GM12878 (cell line): ENCODE data around the gene ORAI3. TPM values are rescaled to one million over a fixed set of nuclear protein-coding genes. Genes with fewer than 3 reads are reported as not detected.

Experiments
- ATAC-seq: fragments of 200-7000 bp; cut with Tn5 transposase; 3 replicates; pipeline ENCODE4 v1.9.1; 2020; ENCODE audit warnings: mild to moderate bottlenecking, moderate library complexity
- BruUV-seq: library from RNA; stranded (reverse); fragments of 400-500 nt; replicated peaks from 2 replicates; lab custom pipeline; 2021; lab: Mats Ljungman, UMichigan
- CTCF ChIA-PET: fragments of 300-600 bp; sonication (Branson Sonifier 250); formaldehyde crosslinking; extraction: SDS; loops from one replicate; lab custom pipeline; 2021; ENCODE audit warnings: inconsistent platforms; lab: Yijun Ruan, JAX
- POLR2A ChIA-PET: fragments of 350-600 bp; formaldehyde crosslinking; extraction: SDS; loops from one replicate; lab custom pipeline; 2021; ENCODE audit warnings: inconsistent platforms; lab: Charles Lee
- RAD21 ChIA-PET: fragments of 300-600 bp; sonication (Branson Sonifier 250); formaldehyde crosslinking; loops from one replicate; lab custom pipeline; 2023; ENCODE audit warnings: antibody characterized with exemption; ENCODE audit not compliant: unreplicated experiment; lab: Charles Lee
- SMC1A ChIA-PET: fragments of 300-600 bp; sonication (Branson Sonifier 250); formaldehyde crosslinking; loops from one replicate; lab custom pipeline; 2023; ENCODE audit not compliant: unreplicated experiment, uncharacterized antibody; lab: Charles Lee
- DNase-seq: peaks from one replicate; pipeline ENCODE4 v3.0.0-alpha.2; 2011; ENCODE audit warnings: low read depth, low spot score
- FAIRE-seq: peaks from 3 replicates; lab custom pipeline; 2011; peaks lifted over from hg19 to GRCh38; lab: Jason Lieb, UNC
- H2AFZ ChIP-seq: 2 replicates; pipeline ENCODE4 v1.6.0; 2011; ENCODE audit warnings: low read depth, low read length, control low read depth; ENCODE audit not compliant: control insufficient read depth
- H3K27ac ChIP-seq: 2 replicates; pipeline ENCODE4 v1.5.1; 2011; ENCODE audit warnings: control low read depth; ENCODE audit not compliant: control insufficient read depth, insufficient read depth
- H3K27me3 ChIP-seq, 2 experiments: replicated peaks in 1 of 2; 2 replicates each; pipeline versions ENCODE4 v1.6.0 to v1.6.1; 2011; ENCODE audit warnings: low read length in 1 of 2; ENCODE audit not compliant: control insufficient read depth in 2 of 2, insufficient read depth in 2 of 2
- H3K36me3 ChIP-seq, 2 experiments: 2 replicates each; pipeline ENCODE4 v1.5.1; 2011; ENCODE audit warnings: low read length in 1 of 2; ENCODE audit not compliant: control insufficient read depth in 2 of 2, insufficient read depth in 2 of 2
- H3K4me1 ChIP-seq: 2 replicates; pipeline ENCODE4 v1.6.1; 2011; ENCODE audit warnings: mild to moderate bottlenecking, low read length, moderate library complexity, mixed read lengths; ENCODE audit not compliant: control insufficient read depth, insufficient read depth
- H3K4me2 ChIP-seq: 2 replicates; pipeline ENCODE4 v1.6.0; 2011; ENCODE audit warnings: control low read depth; ENCODE audit not compliant: control insufficient read depth, insufficient read depth
- H3K4me3 ChIP-seq: fragments of 200-600 bp; sonication (generic); 2 replicates; pipeline ENCODE4 v1.5.1; 2016
- H3K79me2 ChIP-seq: 2 replicates; pipeline ENCODE4 v1.6.0; 2011; ENCODE audit warnings: low read length; ENCODE audit not compliant: control insufficient read depth, insufficient read depth
- H3K9ac ChIP-seq: 2 replicates; pipeline ENCODE4 v1.8.0; 2011; ENCODE audit warnings: low read length, control low read depth, mixed read lengths; ENCODE audit not compliant: control insufficient read depth, insufficient read depth
- H3K9me3 ChIP-seq: replicated peaks from 3 replicates; pipeline ENCODE4 v1.5.1; 2011; ENCODE audit warnings: mild to moderate bottlenecking, low read length; ENCODE audit not compliant: control insufficient read depth, insufficient read depth
- H4K20me1 ChIP-seq: 2 replicates; pipeline ENCODE4 v1.6.0; 2011; ENCODE audit not compliant: control insufficient read depth, insufficient read depth
- BCLAF1 ChIP-seq: fragments of 450-650 bp; IDR thresholded peaks from 2 replicates; pipeline ENCODE4 v1.6.1; 2017; ENCODE audit warnings: antibody characterized with exemption, mild to moderate bottlenecking, moderate library complexity
- CEBPB ChIP-seq, 2 experiments: fragments of 150-350 bp in 1 of 2; IDR thresholded peaks; 2 replicates each; pipeline ENCODE4 v1.6.1; 2012 to 2014; ENCODE audit warnings: low read depth in 2 of 2, low read length in 2 of 2, borderline replicate concordance in 1 of 2, inconsistent platforms in 1 of 2
- HSF1 ChIP-seq: fragments of 150-350 bp; IDR thresholded peaks from 2 replicates; pipeline ENCODE4 v1.6.1; 2014; ENCODE audit warnings: mild to moderate bottlenecking, low read depth, low read length
- NFXL1 ChIP-seq: fragments of 450-650 bp; IDR thresholded peaks from 2 replicates; pipeline ENCODE4 v1.6.1; 2017; ENCODE audit warnings: antibody characterized with exemption, mild to moderate bottlenecking, borderline replicate concordance
- POLR2AphosphoS5 ChIP-seq: IDR thresholded peaks from 2 replicates; pipeline ENCODE4 v1.6.1; 2011; ENCODE audit warnings: mild to moderate bottlenecking, low read length, inconsistent platforms
- RCOR1 ChIP-seq: conservative IDR thresholded peaks from 2 replicates; pipeline ENCODE4 v1.6.1; 2012; ENCODE audit warnings: low read depth, low read length, improper control_type of control experiment
- SMARCA5 ChIP-seq: fragments of 450-650 bp; IDR thresholded peaks from 2 replicates; pipeline ENCODE4 v1.6.1; 2017; ENCODE audit warnings: mild to moderate bottlenecking
- SUPT20H ChIP-seq: IDR thresholded peaks from 2 replicates; pipeline ENCODE4 v1.6.1; 2011; ENCODE audit warnings: low read depth, mild to moderate bottlenecking, low read length, moderate library complexity, borderline replicate concordance; ENCODE audit not compliant: control insufficient read depth
- ZNF384 ChIP-seq: IDR thresholded peaks from 2 replicates; pipeline ENCODE4 v1.6.1; 2012; ENCODE audit warnings: low read depth, mild to moderate bottlenecking, low read length, improper control_type of control experiment, borderline replicate concordance
- WGBS: methylation state at CpG from one replicate; pipeline ENCODE4 v1.1.6; 2016; ENCODE audit warnings: low lambda C conversion rate; ENCODE audit not compliant: insufficient replicate concordance, insufficient coverage; ENCODE audit errors: missing lambda C conversion rate; 5-methylcytosine and 5-hydroxymethylcytosine counted together
- in situ Hi-C: fragments of 300-500 bp; cut with MboI; formaldehyde crosslinking; loops from 9 replicates; pipeline ENCODE4 v1.14.3; 2018; ENCODE audit warnings: mixed read lengths
- intact Hi-C: fragments of 100-400 bp; cut with micrococcal nuclease; formaldehyde crosslinking; loops from one replicate; pipeline ENCODE4 v1.14.2; 2022; ENCODE audit not compliant: unreplicated experiment
- polyA plus RNA-seq, 11 experiments: library from polyadenylated mRNA; depleted of rRNA in 4 of 11; unstranded in 6 of 11; stranded (reverse) in 5 of 11; fragments of >200 nt; fragmentation: Nextera tagmentation in 4 of 11; fragmentation: Illumina TruSeq in 1 of 11; extraction: Ambion mirVana in 4 of 11; extraction: Trizol in 1 of 11; gene quantifications; 1 replicate in 1 of 11; 2 replicates in 10 of 11; pipeline versions ENCODE4 v1.2.1 to v1.2.3, GENCODE V29; 2011 to 2016; ENCODE audit warnings: inconsistent platforms in 2 of 11, missing spikeins in 2 of 11, low read depth in 1 of 11
- total RNA-seq, 4 experiments: library from RNA; depleted of rRNA in 3 of 4; stranded (reverse); fragments of >200 nt in 3 of 4; fragmentation: Illumina TruSeq in 1 of 4; extraction: Trizol in 1 of 4; gene quantifications; 2 replicates each; pipeline versions ENCODE4 v1.2.1 to v1.2.3, GENCODE V29; 2013 to 2021
- TF ChIP-seq, protein P1 (sequence below): fragments of 450-650 bp; IDR thresholded peaks from 2 replicates; pipeline ENCODE4 v1.6.1; 2014; ENCODE audit warnings: mild to moderate bottlenecking
- TF ChIP-seq, protein P2 (sequence below): IDR thresholded peaks from 2 replicates; pipeline ENCODE4 v1.6.1; 2012; ENCODE audit warnings: low read depth, low read length, improper control_type of control experiment
- TF ChIP-seq, protein P3 (sequence below): fragments of 450-650 bp; IDR thresholded peaks from 2 replicates; pipeline ENCODE4 v1.6.1; 2016; ENCODE audit warnings: mild to moderate bottlenecking

ORAI3 gene
- total and polyA plus RNA-seq, 10 of the 15 experiments (the other 5 are each of a cell fraction or from before 2014, with no cell fraction given), result 3.4 to 21.9 (median 16.2) TPM

DNA sequence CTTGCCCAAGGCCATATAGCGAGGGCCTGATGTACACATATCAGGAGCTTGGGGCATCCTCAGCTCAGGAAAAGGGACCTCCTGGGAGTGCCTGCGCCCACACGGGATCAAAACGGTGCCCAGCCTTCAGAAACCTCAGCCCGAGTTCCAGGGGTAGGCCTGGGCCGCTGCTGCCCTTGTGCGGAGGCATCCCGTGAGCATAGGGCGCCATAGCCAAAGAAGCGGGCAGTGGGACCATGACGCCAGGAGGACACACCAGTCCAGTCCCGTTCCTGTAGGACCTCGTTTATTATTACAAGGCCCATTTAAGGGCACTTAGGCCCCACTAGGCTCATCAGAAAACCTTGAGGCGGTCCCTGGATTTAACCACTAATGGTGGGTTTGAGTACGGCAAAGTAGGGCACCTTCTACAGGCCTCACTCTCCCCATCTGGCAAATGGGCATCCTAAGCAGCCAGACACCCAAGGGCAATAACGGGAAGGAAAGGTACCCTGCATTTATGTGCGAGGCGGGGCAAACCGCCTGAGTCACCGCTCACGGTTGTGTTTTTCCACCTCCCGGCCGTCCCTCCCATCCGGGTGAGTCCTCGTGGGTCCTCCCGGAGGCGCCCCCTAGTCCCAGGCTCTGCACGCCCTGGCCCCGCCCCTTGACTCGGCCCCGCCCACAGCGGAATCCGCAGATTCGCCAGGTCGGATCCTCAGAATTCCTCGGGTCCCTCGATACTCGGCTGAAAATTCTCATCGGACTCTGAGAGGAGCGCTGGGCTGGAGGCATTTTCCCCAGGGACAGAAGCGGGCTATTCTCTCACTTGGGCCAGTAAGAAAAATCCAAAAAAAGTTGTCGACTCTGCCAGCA, 8.0 kb downstream of the ORAI3 start:
- H3K27ac ChIP-seq, result peak overlapping the region; percentile 100
- ChIA-PET SMC1A (no interaction called here), CTCF (interaction anchor here (1.0 to 3.6 kb wide), 5 partner anchors 16 to 185 kb away, joined by 3 to 27 read pairs (median 3); partner anchors contain the start of genes VKORC1, ZNF646 and ZNF668), RAD21 (no interaction called here), POLR2A (interaction anchor here (0.9 kb wide), 1 partner anchor 117 kb away, joined by 3 read pairs; the partner anchor contains the start of genes ZNF646 and ZNF668)
- no peaks in the 10 kb centered on the region; the same call in 1 of the 2 replicates for H4K20me1 ChIP-seq
- BruUV-seq, result TSS peak; percentile 92
- WGBS, result 18% methylated on average over 42 of the region's 42 CpGs
- H3K9ac ChIP-seq, result peak overlapping the region; percentile 100
- FAIRE-seq, result peak; percentile 41
- peaks cover 13% of the 10 kb centered on the region for H3K4me1 ChIP-seq
- peaks cover 4 to 28% of the 10 kb centered on the region in 2 experiments for H3K36me3 ChIP-seq
- H3K4me2 ChIP-seq, result peak overlapping the region; percentile 70
- no peak for DNase-seq
- peak overlapping the region; percentile 96 for H2AFZ ChIP-seq
- H3K9me3 ChIP-seq, result no peaks in the 10 kb centered on the region
- peak overlapping the region; percentile 92 for H3K4me3 ChIP-seq
- intact Hi-C loops, result loop anchor here (10.0 kb wide), 2 partner anchors 138 to 918 kb away; partner anchors contain the start of genes VKORC1 and ZNF267
- in situ Hi-C loops, result loop anchor here (10.0 kb wide), 2 partner anchors 758 to 918 kb away; partner anchors contain the start of gene ZNF267
- H3K27me3 ChIP-seq, result no peaks in the 10 kb centered on the region
- H3K79me2 ChIP-seq, result peaks cover 12% of the 10 kb centered on the region
- peak; percentile 84 for ATAC-seq
- TF ChIP-seq, protein P1, sequence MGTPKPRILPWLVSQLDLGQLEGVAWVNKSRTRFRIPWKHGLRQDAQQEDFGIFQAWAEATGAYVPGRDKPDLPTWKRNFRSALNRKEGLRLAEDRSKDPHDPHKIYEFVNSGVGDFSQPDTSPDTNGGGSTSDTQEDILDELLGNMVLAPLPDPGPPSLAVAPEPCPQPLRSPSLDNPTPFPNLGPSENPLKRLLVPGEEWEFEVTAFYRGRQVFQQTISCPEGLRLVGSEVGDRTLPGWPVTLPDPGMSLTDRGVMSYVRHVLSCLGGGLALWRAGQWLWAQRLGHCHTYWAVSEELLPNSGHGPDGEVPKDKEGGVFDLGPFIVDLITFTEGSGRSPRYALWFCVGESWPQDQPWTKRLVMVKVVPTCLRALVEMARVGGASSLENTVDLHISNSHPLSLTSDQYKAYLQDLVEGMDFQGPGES, result no peak
- TF ChIP-seq CEBPB (IDR thresholded peaks at IDR 0.05; ENCODE audit: borderline replicate concordance in 1 of 2, low read depth in 2 of 2, low read length in 2 of 2) (no peak), POLR2AphosphoS5 (0 out of 2 replicates have a peak, but pooled peaks have one; percentile 38), BCLAF1 (no peak), SMARCA5 (peak; percentile 98), SUPT20H (no peak), RCOR1 (0 out of 2 replicates have a peak, but pooled peaks have one; percentile 29), ZNF384 (no peak), NFXL1 (peak; percentile 24; the same call in 1 of the 2 replicates), HSF1 (no peak)
- TF ChIP-seq, protein P2, sequence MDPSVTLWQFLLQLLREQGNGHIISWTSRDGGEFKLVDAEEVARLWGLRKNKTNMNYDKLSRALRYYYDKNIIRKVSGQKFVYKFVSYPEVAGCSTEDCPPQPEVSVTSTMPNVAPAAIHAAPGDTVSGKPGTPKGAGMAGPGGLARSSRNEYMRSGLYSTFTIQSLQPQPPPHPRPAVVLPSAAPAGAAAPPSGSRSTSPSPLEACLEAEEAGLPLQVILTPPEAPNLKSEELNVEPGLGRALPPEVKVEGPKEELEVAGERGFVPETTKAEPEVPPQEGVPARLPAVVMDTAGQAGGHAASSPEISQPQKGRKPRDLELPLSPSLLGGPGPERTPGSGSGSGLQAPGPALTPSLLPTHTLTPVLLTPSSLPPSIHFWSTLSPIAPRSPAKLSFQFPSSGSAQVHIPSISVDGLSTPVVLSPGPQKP, result no peak
- TF ChIP-seq, protein P3, sequence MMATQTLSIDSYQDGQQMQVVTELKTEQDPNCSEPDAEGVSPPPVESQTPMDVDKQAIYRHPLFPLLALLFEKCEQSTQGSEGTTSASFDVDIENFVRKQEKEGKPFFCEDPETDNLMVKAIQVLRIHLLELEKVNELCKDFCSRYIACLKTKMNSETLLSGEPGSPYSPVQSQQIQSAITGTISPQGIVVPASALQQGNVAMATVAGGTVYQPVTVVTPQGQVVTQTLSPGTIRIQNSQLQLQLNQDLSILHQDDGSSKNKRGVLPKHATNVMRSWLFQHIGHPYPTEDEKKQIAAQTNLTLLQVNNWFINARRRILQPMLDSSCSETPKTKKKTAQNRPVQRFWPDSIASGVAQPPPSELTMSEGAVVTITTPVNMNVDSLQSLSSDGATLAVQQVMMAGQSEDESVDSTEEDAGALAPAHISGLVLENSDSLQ, result no peak
